Lung (tissue), 12 donors: Measurements from ENCODE around the gene FOXO6. TPM values are rescaled to one million over a fixed set of nuclear protein-coding genes. Genes with fewer than 3 reads are reported as not detected.

Experiments used
- ATAC-seq: fragments of 200-7000 bp; cut with Tn5 transposase; one replicate; pipeline ENCODE4 v1.9.1; 2020; ENCODE audit warnings: moderate number of reproducible peaks; ENCODE audit not compliant: insufficient read depth, low FRiP score
- DNase-seq, 3 donors: peaks; one replicate each; pipeline ENCODE4 v3.0.0-alpha.2; 2013 to 2017
- H3K27ac ChIP-seq, 2 donors: one replicate each; pipeline ENCODE4 v1.5.1; 2013; ENCODE audit warnings: mild to moderate bottlenecking in 2 of 2, moderate library complexity in 2 of 2, control low read depth in 1 of 2, inconsistent platforms in 1 of 2, low read depth in 1 of 2, low read length in 1 of 2
- H3K27me3 ChIP-seq, 3 donors: one replicate each; pipeline ENCODE4 v1.5.1; 2013; ENCODE audit warnings: low read length in 2 of 3; ENCODE audit not compliant: control insufficient read depth in 3 of 3, insufficient read depth in 3 of 3
- H3K36me3 ChIP-seq, 4 donors: one replicate each; pipeline ENCODE4 v1.5.1; 2013; ENCODE audit warnings: low read length in 4 of 4, mild to moderate bottlenecking in 1 of 4, moderate library complexity in 1 of 4; ENCODE audit not compliant: control insufficient read depth in 4 of 4, insufficient read depth in 4 of 4
- H3K4me1 ChIP-seq, 5 donors: one replicate each; pipeline ENCODE4 v1.5.1; 2013; ENCODE audit warnings: low read length in 5 of 5, mild to moderate bottlenecking in 2 of 5, moderate library complexity in 1 of 5; ENCODE audit not compliant: control insufficient read depth in 5 of 5, insufficient read depth in 5 of 5
- H3K4me3 ChIP-seq: one replicate; pipeline ENCODE4 v1.5.1; 2013; ENCODE audit warnings: mild to moderate bottlenecking, control low read depth, moderate library complexity
- H3K9ac ChIP-seq, 2 donors: one replicate each; pipeline ENCODE4 v1.5.1; 2013; ENCODE audit warnings: low read length in 2 of 2, control low read depth in 1 of 2; ENCODE audit not compliant: insufficient read depth in 1 of 2
- H3K9me3 ChIP-seq, 4 donors: one replicate each; pipeline ENCODE4 v1.5.1; 2013; ENCODE audit warnings: low read length in 3 of 4, mild to moderate bottlenecking in 1 of 4, moderate library complexity in 1 of 4; ENCODE audit not compliant: control insufficient read depth in 4 of 4, insufficient read depth in 3 of 4
- WGBS, 2 donors: extraction: QIAGEN DNeasy Blood & Tissue Kit; methylation state at CpG; one replicate each; pipeline ENCODE4 v1.1.7; 2013; 5-methylcytosine and 5-hydroxymethylcytosine counted together
- polyA plus RNA-seq, 2 donors: library from polyadenylated mRNA; stranded (reverse); fragments of 200-250 nt; gene quantifications; one replicate each; pipeline ENCODE4 v1.2.1, GENCODE V29; 2013
- total RNA-seq, 2 donors: library from RNA; depleted of rRNA in 1 of 2; stranded (reverse); fragments of >200 nt in 1 of 2; gene quantifications; one replicate each; pipeline ENCODE4 v1.2.1, GENCODE V29; 2014 to 2021
- TF ChIP-seq, protein P1 (sequence below): IDR thresholded peaks from 2 replicates; pipeline ENCODE4 v1.5.1; 2012; ENCODE audit warnings: mild to moderate bottlenecking; ENCODE audit errors: control extremely low read depth, extremely low read depth
- donor health status: control.
- donor health status: control.
- donor health status: Bipolar disorder and iron deficiency.
- donor health status: healthy.
- donor health status: DM: yes; HTN: yes; CAD: no.

The FOXO6 gene
- total and polyA plus RNA-seq, 4 donors: 0.22 to 2.9 (median 0.86) TPM

DNA sequence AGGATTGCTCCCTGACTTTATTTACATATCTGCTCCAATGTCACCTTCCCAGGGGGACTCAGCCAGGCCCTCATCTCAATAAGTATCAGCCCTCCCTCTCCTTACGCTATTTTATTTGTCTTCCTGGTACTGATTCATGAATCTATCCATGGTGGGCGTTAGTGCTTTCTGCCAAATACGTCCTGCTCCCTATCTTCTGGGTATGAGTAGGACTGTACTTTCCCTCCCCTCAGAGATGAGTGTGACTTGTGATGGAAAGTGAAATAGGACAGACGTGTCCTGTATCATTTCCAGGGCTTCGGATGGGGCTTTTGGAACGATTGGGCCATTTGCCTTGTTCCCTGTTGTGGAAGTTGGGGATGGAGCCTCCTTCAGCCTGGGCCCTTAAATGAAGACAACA is 47.5 kb downstream of the FOXO6 start:
- TF ChIP-seq, protein P1, sequence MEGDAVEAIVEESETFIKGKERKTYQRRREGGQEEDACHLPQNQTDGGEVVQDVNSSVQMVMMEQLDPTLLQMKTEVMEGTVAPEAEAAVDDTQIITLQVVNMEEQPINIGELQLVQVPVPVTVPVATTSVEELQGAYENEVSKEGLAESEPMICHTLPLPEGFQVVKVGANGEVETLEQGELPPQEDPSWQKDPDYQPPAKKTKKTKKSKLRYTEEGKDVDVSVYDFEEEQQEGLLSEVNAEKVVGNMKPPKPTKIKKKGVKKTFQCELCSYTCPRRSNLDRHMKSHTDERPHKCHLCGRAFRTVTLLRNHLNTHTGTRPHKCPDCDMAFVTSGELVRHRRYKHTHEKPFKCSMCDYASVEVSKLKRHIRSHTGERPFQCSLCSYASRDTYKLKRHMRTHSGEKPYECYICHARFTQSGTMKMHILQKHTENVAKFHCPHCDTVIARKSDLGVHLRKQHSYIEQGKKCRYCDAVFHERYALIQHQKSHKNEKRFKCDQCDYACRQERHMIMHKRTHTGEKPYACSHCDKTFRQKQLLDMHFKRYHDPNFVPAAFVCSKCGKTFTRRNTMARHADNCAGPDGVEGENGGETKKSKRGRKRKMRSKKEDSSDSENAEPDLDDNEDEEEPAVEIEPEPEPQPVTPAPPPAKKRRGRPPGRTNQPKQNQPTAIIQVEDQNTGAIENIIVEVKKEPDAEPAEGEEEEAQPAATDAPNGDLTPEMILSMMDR: no peak
- no peak overlapping the region for H3K9ac ChIP-seq
- no peaks in the 10 kb centered on the region for H3K36me3 ChIP-seq
- no peak overlapping the region for H3K4me3 ChIP-seq
- ATAC-seq (no peak), DNase-seq (no peak)
- WGBS, 2 donors: 76 to 88% methylated on average over 6 of the region's 6 CpGs
- H3K27ac ChIP-seq: no peak overlapping the region
- peaks cover 0 to 9% (median 3%) of the 10 kb centered on the region in 5 donors for H3K4me1 ChIP-seq
- H3K27me3 ChIP-seq: peaks cover 0 to 18% (median 16%) of the 10 kb centered on the region in 3 donors
- H3K9me3 ChIP-seq: peaks cover 0 to 3% (median 0%) of the 10 kb centered on the region in 4 donors

DNA sequence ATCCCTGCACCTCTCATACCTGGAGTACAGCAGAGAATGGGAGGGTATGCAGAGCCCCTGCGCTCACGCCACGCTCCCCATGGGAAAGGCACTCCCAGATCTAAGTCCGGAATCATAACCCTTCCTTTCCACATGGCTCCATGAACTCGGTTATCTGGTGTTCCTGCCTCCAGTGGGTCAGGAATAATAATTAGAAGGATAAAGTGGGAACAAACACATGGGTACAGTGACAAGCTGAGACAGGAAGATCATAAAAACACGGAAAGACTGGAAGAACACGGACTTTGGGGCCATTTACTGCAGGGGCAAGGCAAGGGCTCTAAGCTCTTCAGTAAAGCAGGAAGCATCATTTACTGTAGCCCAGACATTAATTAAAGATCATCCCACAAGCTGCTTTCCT is 48.6 kb downstream of the FOXO6 start:
- TF ChIP-seq, protein P1: no peak
- DNase-seq (no peak), ATAC-seq (no peak)
- Histone ChIP-seq H3K4me1 (peaks cover 0 to 2% (median 0%) of the 10 kb centered on the region in 5 donors), H3K27me3 (peaks cover 0 to 19% (median 16%) of the 10 kb centered on the region in 3 donors), H3K4me3 (no peak overlapping the region), H3K27ac (no peak overlapping the region), H3K9me3 (peaks cover 0 to 3% (median 0%) of the 10 kb centered on the region in 4 donors), H3K9ac (no peak overlapping the region), H3K36me3 (no peaks in the 10 kb centered on the region)
- WGBS, 2 donors: 85 to 86% methylated on average over 7 of the region's 7 CpGs

DNA sequence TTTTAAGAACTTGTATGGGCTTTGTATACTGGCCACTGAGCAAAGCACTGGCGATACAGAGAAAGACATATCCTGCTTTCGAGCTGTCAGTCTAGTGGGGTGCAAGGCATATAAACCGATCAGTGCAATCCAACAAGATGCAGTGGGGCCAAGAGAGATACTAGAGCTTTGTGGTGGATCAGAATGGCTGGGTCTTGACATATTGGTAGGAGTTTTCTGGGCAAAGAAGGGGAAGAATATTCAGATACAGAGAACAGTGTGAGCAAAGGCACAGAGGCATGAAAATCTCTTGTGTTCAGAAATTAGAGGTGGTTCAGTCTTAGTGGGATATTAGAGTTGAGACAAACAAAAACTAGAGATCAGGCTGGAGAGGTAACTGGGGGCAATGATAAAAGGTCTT is 49.2 kb downstream of the FOXO6 start:
- no peak overlapping the region for H3K9ac ChIP-seq
- H3K36me3 ChIP-seq: no peaks in the 10 kb centered on the region
- 93 to 95% methylated on average over 3 of the region's 3 CpGs for WGBS, 2 donors
- no peak overlapping the region for H3K4me3 ChIP-seq
- peaks cover 0 to 3% (median 0%) of the 10 kb centered on the region in 4 donors for H3K9me3 ChIP-seq
- H3K27ac ChIP-seq: no peak overlapping the region
- H3K27me3 ChIP-seq: peaks cover 0 to 19% (median 16%) of the 10 kb centered on the region in 3 donors
- no peak for ATAC-seq
- no peaks in the 10 kb centered on the region for H3K4me1 ChIP-seq
- TF ChIP-seq, protein P1: no peak
- no peak for DNase-seq

DNA sequence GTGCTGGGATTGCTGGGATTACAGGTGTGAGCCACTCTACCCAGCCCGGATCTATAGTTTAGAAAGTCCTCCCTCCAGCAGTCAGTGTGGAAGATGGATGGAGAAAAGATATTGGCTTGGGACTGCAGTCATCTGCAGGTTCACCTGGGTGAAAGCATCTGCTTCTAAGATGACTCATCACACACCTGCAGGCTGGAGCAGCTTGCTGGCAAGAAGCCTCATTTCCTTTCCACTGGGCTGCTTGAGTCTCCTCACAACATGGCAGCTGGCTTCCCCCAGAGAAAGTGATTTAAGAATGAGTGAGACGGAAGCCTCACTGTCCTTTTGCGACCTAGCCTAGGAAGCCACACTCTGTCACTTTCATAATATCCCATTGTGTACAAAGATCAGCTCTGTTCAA is 50.0 kb downstream of the FOXO6 start:
- WGBS, 2 donors: 94 to 95% methylated on average over 3 of the region's 3 CpGs
- no peak overlapping the region for H3K27ac ChIP-seq
- H3K9me3 ChIP-seq: peaks cover 0 to 3% (median 0%) of the 10 kb centered on the region in 4 donors
- H3K36me3 ChIP-seq: no peaks in the 10 kb centered on the region
- no peak overlapping the region for H3K4me3 ChIP-seq
- ATAC-seq (no peak), DNase-seq (no peak)
- TF ChIP-seq, protein P1: no peak
- no peaks in the 10 kb centered on the region for H3K4me1 ChIP-seq
- peaks cover 0 to 19% (median 16%) of the 10 kb centered on the region in 3 donors for H3K27me3 ChIP-seq
- H3K9ac ChIP-seq: no peak overlapping the region
